Lower leg skin (tissue), 3 donors: ENCODE data around the gene HBB.

Experiments
- POLR2A ChIP-seq, 2 donors: fragments of 450-650 bp; IDR thresholded peaks; one replicate each; pipeline ENCODE4 v1.6.1; 2016 to 2017; ENCODE audit warnings: antibody characterized with exemption in 2 of 2, mild to moderate bottlenecking in 1 of 2, moderate library complexity in 1 of 2
- TF ChIP-seq, protein P1 (sequence below), 3 donors: fragments of 450-650 bp; IDR thresholded peaks; one replicate each; pipeline ENCODE4 v1.5.1; 2016; ENCODE audit warnings: antibody characterized with exemption in 3 of 3, mild to moderate bottlenecking in 3 of 3, moderate library complexity in 2 of 3

DNA sequence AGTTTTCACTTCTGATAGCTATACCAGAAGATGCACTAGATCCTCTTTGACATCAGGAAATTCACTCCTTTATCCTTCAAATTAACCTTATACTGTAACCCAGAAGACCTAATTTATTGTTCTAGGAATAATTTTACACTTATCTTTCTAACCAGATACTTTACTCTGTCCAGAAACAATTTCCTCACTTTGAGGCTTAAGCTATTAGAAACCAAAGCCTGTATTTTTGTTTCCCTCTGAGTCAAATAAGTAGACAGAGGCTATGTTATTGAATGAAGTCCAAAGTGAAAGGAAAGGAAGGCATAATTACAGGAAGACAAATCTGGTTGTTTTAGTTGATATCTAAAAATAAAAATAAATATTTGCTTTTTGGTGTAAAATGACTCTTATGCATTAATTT is 28.6 kb downstream of the HBB start:
- TF ChIP-seq, protein P1, sequence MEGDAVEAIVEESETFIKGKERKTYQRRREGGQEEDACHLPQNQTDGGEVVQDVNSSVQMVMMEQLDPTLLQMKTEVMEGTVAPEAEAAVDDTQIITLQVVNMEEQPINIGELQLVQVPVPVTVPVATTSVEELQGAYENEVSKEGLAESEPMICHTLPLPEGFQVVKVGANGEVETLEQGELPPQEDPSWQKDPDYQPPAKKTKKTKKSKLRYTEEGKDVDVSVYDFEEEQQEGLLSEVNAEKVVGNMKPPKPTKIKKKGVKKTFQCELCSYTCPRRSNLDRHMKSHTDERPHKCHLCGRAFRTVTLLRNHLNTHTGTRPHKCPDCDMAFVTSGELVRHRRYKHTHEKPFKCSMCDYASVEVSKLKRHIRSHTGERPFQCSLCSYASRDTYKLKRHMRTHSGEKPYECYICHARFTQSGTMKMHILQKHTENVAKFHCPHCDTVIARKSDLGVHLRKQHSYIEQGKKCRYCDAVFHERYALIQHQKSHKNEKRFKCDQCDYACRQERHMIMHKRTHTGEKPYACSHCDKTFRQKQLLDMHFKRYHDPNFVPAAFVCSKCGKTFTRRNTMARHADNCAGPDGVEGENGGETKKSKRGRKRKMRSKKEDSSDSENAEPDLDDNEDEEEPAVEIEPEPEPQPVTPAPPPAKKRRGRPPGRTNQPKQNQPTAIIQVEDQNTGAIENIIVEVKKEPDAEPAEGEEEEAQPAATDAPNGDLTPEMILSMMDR (IDR thresholded peaks at IDR 0.05) = no peak
- no peak for TF ChIP-seq POLR2A (IDR thresholded peaks at IDR 0.05)
